GM12873 (cell line): ENCODE measurements around the gene FBXL20.

Experiments
- TF ChIP-seq, protein P1 (sequence below): IDR thresholded peaks from 2 replicates; pipeline ENCODE4 v1.5.1; 2012; ENCODE audit warnings: low read depth, mild to moderate bottlenecking, moderate library complexity, low read length, control low read depth; ENCODE audit not compliant: insufficient read depth; ENCODE audit errors: missing control alignments

The FBXL20 gene

DNA sequence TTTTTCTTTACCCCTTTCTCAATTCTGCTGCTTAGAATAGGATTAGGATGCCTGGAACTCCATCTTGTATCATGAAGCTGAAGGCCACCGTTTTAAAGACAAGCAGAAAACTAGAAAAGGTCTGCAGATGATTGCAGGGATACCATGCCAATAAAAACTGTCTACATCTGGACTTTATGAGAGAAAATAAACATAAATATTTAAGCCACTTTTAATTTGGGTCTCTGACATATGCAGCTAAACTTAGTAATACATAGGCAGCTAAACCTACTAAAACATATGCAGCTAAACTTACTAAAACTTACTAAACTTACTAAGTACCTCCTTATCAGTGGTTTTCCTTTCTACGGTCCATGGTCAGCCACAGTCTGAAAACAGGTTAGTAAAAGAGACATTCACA lies 48.4 kb downstream of the FBXL20 start:
- TF ChIP-seq, protein P1, sequence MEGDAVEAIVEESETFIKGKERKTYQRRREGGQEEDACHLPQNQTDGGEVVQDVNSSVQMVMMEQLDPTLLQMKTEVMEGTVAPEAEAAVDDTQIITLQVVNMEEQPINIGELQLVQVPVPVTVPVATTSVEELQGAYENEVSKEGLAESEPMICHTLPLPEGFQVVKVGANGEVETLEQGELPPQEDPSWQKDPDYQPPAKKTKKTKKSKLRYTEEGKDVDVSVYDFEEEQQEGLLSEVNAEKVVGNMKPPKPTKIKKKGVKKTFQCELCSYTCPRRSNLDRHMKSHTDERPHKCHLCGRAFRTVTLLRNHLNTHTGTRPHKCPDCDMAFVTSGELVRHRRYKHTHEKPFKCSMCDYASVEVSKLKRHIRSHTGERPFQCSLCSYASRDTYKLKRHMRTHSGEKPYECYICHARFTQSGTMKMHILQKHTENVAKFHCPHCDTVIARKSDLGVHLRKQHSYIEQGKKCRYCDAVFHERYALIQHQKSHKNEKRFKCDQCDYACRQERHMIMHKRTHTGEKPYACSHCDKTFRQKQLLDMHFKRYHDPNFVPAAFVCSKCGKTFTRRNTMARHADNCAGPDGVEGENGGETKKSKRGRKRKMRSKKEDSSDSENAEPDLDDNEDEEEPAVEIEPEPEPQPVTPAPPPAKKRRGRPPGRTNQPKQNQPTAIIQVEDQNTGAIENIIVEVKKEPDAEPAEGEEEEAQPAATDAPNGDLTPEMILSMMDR = no peak

DNA sequence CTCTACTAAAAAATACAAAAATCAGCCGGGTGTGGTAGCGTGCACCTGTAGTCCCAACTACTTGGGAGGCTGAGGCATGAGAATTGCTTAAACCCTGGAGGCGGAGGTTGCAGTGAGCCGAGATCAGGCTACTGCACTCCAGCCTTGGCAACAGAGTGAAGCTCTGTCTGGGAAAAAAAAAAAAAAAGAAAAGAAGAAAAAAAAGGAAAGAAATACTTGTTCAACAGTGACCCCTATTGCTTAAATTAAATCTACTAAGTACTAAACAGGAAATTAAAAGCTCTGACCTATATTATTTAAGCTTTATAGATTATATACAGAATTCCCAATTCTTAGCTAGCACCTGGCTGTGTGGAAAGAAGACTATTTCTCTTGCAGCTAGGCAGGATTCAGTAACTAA lies 48.9 kb downstream of the FBXL20 start:
- TF ChIP-seq, protein P1 = no peak

DNA sequence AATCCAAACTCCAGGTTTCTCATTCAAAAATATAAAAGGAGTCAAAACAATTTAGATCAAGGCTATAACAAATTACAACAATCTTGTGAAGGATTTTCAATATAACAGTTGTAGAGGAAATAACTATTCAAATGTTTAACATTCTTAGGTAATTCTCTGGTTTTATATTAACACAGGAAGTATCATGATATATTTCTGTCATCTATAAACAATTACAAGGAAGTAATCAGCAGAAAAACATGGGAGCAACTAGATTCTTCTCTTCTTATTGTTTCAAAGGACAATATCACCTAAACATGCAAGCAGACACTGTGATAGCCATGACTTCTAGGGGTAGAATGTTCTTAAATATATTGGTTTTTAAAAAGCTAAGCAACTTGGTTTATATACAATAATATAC lies 49.9 kb downstream of the FBXL20 start:
- TF ChIP-seq, protein P1 = no peak

DNA sequence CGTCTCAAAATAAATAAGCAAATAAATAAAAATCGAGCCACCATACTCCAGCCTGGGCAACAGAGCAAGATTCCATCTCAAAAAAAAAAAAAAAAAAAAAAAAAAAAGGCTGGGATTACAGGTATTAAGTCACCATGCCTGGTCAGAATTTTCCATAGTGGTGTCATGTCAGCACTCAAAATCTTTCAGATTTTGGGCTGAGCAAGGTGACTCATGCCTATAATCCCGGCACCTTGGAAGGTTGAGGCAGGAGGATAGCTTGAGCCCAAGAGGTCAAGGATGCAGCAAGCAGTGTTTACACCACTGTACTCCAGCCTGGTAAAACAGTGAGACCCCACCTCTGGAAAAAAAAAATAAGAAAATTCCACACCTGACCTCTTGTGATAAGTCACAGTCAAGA lies 52.2 kb downstream of the FBXL20 start:
- TF ChIP-seq, protein P1 = no peak

DNA sequence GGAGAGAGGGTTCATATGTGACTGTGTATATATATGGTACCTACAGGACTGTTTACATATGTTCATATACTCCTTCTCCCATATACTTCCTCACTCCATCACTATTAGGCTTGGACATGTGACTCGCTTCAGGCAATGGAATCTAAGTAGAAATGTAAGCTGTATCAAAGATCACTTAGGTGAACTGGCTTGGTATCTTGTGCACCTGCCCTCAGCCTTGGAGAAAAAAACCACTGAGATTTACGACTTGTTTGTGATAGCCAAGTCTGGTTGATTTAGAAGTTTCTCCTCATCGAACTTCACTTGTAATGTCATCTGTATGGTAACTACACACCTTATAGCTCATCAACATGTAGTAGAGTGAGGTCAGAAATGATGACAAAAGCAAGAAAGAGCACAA lies 59.9 kb downstream of the FBXL20 start:
- TF ChIP-seq, protein P1 = no peak

DNA sequence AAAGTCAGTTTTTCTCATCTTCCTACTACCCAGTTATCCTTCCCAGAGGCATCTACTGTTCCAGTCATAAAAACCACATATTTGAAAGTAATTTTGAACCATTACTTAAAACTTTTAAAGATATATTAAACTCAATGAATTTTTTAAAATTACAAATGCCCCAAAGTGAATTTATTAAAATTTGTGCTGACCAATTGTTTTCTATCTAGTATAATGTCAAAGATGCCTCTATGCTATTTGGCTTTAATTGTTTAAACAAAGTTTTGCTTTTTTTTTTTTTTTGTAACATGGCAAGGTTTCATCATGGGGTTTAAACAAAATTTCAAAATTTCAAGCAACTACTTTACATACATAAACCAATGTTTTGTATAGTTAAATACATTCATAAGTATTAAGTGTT lies 60.7 kb downstream of the FBXL20 start:
- TF ChIP-seq, protein P1 = no peak

DNA sequence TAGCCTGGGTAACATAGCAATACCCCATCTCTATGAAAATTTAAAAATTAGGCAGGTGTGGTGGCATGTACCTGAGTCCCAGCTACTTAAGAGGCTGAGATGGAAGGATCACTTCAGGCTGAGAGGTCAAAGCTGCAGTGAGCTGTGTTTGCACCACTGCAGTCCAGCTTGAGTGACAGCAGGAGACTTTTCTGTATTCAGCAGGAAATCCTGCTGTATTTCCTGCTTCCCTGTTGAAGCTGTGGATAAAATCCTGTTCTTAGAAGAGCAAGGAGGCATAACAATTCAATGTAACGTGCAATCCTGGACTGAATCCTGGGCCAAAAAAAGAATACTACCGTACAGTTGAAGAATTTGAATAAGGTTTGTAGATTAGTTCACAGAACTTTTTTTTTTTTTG lies 62.2 kb downstream of the FBXL20 start:
- TF ChIP-seq, protein P1 = no peak
